ENCODE measurements around the gene PIM3.

PIM3 gene

GRCh38 chr22:49933236-49934159 is 27.1 kb upstream of the PIM3 start:
- no peak for DNase-seq (ENCODE audit: low read depth, low spot score)
- H3K4me3 ChIP-seq (ENCODE audit: low read depth, low read length): no peak overlapping the region
- TF ChIP-seq CTCF (IDR thresholded peaks at IDR 0.05; ENCODE audit: low read depth, low read length): no peak
- in situ Hi-C loops (cut with HindIII; ENCODE audit: low sequenced_read_pairs): no loop called here

GRCh38 chr22:49934160-49934890 is 26.2 kb upstream of the PIM3 start:
- no peak for TF ChIP-seq CTCF (IDR thresholded peaks at IDR 0.05; ENCODE audit: low read depth, low read length)
- in situ Hi-C loops (cut with HindIII; ENCODE audit: low sequenced_read_pairs): no loop called here
- peak; percentile 29 for DNase-seq (ENCODE audit: low read depth, low spot score)
- H3K4me3 ChIP-seq (ENCODE audit: low read depth, low read length): peak overlapping the region; percentile 27

GRCh38 chr22:49934891-49935557 is 25.5 kb upstream of the PIM3 start:
- in situ Hi-C loops (cut with HindIII; ENCODE audit: low sequenced_read_pairs): no loop called here
- peak overlapping the region; percentile 27 for H3K4me3 ChIP-seq (ENCODE audit: low read depth, low read length)
- peak; percentile 40 for DNase-seq (ENCODE audit: low read depth, low spot score)
- TF ChIP-seq CTCF (IDR thresholded peaks at IDR 0.05; ENCODE audit: low read depth, low read length): no peak

DNA sequence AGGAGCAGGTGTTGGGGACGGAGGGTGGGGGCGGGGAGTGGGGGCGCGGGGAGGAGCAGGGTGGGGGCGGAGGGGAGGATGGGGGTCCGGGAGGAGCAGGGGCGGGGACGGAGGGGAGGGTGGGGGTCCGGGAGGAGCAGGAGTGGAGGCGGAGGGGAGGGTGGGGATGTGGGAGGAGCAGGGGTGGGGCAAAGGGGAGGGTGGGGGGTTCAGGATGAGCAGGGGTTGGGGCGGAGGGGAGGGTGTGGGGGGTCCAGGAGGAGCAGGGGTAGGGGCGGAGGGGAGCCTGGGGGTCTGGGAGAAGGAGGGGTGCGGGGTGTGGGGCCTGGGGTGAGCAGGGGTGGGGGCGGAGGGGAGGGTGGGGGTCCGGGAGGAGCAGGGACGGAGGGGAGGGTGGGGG is 25.0 kb upstream of the PIM3 start:
- in situ Hi-C loops (cut with HindIII; ENCODE audit: low sequenced_read_pairs): no loop called here
- no peak for TF ChIP-seq CTCF (IDR thresholded peaks at IDR 0.05; ENCODE audit: low read depth, low read length)
- H3K4me3 ChIP-seq (ENCODE audit: low read depth, low read length): peak overlapping the region; percentile 5
- no peak for DNase-seq (ENCODE audit: low read depth, low spot score)

DNA sequence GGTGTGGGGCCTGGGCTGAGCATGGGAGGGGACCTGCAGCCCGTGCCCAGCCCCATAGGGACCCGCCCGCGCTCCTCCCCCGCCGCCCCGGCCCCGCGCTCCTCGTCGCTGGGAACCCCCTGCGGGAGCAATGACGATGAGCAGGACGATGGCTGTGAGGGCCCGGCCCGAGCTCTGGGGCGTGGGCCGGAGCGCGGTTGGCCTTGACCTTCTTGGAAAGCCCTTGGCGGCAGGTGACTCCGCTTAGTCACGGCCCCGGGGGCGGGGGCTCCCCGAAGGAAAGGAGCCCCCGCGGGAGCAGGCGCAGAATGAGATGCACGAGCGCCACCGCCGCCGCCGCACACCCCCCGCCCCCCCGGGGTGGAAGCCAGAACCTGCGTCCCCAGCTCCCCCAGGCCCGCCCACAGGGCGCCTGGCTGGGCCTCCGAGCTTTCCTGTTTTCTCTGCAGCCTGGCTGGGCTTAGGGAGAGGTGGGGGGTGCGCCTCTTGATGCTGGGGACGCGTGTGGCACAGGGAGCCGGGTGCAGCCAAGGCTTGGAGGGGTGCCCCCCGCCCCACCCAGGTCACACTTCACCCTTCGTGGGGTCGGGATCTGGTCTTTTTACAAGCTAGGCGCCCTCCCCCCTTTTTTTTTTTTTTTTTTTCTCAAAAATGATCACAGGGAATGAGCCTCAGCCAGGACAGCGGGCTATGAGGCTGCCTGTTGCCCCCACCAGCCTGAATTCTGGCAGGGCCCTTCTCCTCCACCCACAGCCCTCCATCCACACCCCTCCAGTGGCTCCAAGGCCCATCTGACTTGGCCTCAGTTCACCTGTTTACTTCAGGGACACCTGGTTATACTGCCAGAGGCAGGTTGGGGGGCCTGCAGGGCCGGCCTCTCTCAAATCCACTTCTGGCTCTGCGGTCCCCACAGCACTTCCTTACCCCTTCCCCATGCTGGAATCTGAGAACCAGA is 24.3 kb upstream of the PIM3 start:
- peak overlapping the region; percentile 5 for H3K4me3 ChIP-seq (ENCODE audit: low read depth, low read length)
- no peak for TF ChIP-seq CTCF (IDR thresholded peaks at IDR 0.05; ENCODE audit: low read depth, low read length)
- in situ Hi-C loops (cut with HindIII; ENCODE audit: low sequenced_read_pairs): no loop called here
- DNase-seq (ENCODE audit: low read depth, low spot score): peak; percentile 78
